Measurements from ENCODE around the gene SRM. TPM values are rescaled to one million over a fixed set of nuclear protein-coding genes. Genes with fewer than 3 reads are reported as not detected.

SRM gene
- 19.1 TPM for total RNA-seq

DNA sequence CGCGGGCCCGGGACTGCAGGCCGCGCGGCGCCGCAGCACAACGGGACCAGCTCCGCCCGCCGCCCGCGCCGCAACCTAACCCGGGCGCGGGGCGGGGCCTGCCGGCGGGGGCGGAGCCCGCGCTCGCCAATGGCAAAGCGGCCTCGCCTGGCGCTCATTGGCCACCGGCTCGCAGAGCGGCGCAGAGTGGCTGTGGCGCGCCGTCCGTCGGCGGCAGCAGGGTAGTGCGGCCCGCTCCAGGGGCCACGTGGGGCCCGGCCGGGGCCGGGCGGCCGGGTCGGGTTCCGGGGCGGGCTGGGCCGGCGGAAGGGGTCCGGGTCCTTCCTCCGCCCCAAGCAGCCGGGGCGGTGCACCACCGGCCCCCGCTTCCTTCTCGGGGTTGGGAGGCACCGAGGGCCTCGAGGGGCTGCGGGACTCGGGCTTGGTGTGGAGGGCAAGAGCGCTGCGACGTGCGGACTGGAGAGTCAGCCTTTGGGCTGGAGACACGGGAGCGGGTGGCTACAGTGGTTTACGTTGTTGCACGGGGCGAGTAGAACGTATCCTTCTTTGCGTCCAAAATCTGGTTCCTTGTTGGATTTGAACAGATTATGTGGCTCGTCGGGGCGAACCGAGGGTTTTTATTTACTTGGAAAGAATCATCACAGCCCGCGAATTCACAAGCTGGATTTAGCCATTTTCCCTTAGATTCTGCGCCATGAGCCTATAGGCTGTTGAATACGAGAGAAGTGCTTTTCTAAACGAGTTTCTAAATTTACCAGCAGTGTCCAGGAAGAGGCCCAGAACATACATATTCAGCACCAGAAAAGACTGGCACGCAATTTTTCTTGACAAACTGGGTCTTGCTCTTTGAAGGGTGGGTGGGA is at the start of gene SRM:
SRM (minus strand) TSS at position 51 of the 863 bp plus-strand sequence. CDS start 75 bp downstream, outside the sequence.

DNA sequence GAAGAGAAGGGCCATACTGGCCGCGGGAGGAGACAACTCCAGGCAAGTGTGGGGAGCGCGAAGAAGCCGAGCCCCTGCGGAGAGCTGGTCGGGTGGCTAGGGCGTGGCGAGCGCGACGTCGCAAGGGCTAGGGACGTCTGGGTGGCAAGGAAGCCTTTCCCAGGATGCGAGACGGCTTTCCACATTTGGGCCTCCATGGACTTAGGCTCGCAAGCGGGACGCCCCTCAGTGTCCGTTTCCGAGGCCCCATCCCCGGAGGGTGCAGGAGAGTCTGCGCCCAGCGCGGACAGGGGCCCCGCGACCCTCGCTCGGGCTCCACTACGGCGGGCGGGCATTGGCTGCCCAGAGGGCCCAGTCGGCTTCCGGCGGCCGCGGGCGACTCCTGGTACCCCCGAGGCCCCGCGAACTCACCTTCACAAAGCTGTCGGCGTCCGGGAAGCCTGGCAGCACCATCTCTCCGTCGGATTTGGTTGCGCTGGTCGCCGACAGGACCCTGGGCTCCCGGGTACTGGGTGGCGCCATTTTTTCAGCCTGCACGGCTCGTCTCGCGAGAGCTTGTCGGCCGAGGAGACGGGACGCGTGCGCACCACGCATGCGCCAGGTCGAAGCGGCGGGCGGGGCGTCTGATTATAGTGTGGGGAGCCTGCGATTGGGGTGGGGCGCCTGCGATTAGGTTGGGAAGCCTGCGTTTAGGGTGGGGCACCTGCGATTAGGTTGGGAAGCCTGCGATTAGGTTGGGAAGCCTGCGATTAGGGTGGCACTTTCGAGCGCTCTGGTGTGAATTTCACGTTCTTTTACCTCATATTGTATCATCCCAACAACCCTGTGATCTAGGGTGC is 39.7 kb upstream of the SRM start, which contains the start of gene EXOSC10:
EXOSC10 (minus strand) TSS at position 560 of the 839 bp plus-strand sequence; CDS start at position 522, 38 bp downstream.

DNA sequence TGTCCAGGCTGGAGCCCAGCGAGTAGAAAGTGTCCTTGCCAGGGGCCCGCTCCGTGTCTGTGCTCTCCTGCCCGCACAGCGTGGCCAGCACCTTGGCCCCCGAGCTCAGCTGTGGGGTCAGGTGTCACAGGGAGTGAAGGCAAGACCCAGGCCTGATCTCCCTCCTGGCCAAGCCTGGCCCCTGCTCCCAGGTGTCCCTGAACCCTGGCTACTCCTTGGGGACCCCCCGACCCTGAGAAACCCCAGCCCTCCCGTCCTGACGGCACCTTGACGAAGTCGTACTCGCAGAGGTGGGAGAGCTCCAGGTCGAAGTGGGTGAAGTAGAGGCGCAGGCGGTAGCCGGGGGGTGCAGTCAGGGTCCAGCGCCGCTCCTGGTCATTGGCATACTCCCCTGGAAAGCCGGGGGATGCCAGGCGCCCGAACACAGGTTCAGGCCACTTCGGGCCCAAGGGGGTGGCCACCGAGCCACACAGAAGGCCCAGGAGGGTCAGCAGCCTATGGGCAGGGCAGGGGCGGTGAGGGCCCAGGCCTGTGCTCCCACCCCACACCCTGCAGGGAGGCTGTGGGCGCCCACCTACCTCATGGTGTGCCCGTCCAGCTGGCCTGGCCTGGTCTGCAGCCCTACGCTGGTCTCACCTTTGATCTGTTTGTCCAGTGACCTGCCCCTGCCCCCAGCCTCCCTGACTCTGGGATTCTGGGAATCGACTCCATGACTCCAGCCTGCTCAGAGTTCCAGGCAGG is 13.0 kb downstream of the SRM start, which contains the start of gene MASP2:
MASP2 (minus strand) TSS at position 615 of the 741 bp plus-strand sequence; CDS start at position 583, 32 bp downstream.

DNA sequence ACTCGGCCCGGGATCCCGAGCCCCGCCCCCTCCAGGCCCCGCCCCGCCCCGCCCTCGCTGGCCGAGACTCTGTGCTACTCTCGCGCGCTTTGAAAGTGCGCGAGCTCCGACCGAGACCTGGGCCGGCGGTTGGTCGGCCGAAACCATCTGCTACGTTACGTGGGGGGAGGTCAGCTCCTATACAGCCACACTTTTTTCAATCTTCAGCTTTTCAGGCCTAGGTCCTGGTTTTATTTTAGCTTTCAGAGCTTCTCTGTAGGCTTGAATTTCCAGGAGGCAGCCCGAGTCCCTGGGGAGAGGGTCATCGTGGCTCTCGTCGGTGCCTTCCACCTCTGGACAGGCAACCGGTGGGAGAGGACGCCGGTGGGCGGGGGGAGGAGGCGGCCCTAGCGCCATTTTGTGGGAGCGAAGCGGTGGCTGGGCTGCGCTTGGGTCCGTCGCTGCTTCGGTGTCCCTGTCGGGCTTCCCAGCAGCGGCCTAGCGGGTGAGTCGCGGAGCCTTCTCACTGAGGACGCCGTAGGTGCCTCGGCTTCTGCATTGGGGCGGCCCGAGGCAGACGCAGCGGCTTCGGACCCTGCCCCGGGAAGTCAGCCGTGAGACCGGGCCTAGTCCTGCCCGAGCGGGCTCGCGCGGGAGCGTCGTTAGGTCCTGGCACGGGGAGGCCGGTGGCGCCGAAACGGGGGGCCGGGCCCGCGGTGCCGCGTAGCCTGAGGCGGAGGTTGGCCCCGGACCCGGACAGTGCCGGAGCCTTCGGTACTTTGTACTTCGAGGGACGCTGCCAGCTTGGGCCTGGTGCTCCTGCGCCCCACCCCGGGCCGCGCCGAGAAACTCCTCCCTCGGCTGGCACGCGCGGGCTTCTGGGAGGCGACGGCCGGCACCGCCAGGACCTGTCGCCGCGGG is 47.3 kb downstream of the SRM start, which contains the start of gene TARDBP:
TARDBP (plus strand) TSS at position 395 of the 900 bp plus-strand sequence. CDS start 1,074 bp downstream, outside the sequence.

Other genes with a start within 250 kb of the SRM start
- 105 TPM for gene TARDBP, start 47.4 kb downstream of the SRM start, total RNA-seq
- not detected for gene MASP2, start 12.8 kb downstream of the SRM start, total RNA-seq
- 49.6 TPM for gene EXOSC10, start 39.9 kb upstream of the SRM start, total RNA-seq
- gene ANGPTL7, start 129.3 kb upstream of the SRM start, total RNA-seq, result 0.23 TPM
- gene MTOR, start 202.5 kb upstream of the SRM start, total RNA-seq, result 47.7 TPM
- gene UBIAD1, start 213.2 kb upstream of the SRM start, total RNA-seq, result 21.0 TPM

Data from diencephalon (tissue), 1 donor.